ENCODE results near the gene ADCY9.
"Not testable (repeated sequence)": the region's sequence is repeated elsewhere in the genome, so short reads cannot be mapped to it uniquely, and the experiment has no call there.

ADCY9 gene

DNA sequence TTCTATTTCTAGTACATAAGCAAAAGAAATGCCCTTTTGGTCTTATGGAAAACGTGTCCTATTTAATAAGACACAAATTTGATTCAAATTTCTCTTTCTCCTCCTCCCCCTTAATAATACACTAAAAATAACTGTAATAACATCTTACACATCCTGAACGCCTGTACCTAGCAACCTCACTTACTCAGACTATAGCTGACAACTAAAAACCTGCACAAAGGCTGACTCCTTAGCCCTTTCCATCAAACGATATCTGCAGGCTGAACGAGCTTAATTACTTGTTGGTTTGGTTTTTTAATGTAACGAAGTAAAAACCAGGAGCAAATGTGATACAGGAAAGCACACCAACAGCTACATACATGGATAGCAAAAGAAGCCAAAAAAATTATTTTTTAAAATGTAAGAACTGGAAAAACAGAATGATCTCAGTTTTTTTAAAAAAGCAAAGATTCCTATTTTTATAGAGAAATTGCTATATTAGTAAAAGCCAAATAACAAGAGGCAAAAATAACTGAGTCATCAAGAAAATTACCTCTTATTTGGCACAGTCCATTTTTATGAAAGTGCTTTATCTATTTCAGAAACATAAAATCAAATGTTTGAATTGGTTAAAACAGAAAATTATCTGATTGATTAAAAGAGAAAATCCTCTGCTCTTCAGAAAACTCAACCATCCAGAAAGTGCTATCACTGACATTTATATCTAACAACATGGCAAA is 23.5 kb downstream of the ADCY9 start:
- no peak for DNase-seq

DNA sequence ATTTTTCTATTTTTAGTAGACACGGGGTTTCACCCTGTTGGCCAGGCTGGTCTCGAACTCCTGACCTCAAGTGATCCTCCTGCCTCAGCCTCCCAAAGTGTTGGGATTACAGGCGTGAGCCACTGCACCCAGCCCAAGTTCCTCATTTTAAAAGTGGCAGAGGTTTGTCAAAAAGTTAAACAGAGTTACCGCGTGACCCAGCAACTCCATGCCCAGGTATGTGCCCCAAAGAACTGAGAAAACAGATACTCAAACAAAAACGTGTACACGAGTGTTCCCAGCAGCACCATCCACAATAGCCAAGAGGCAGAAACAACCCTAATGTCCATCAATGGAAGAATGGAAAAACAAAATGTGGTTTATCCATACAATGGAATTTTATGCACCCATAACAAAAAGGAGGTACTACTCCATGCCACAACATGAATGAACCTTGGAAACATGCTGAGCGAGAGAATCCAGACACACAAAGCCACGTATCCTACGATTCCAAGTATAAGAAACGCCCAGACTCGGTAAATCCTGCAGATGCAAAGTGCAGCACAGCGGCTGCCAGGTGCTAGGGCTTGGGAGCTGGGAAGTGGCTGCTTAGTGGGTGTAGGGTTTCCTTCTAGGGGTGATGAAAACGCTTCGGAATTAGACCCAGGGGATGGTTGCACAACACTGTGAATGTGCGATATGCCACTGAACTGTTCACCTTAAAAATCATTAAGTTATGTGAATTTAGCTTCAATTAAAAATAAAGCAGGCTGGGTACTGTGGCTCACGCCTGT is 24.8 kb downstream of the ADCY9 start:
- DNase-seq, result no peak

DNA sequence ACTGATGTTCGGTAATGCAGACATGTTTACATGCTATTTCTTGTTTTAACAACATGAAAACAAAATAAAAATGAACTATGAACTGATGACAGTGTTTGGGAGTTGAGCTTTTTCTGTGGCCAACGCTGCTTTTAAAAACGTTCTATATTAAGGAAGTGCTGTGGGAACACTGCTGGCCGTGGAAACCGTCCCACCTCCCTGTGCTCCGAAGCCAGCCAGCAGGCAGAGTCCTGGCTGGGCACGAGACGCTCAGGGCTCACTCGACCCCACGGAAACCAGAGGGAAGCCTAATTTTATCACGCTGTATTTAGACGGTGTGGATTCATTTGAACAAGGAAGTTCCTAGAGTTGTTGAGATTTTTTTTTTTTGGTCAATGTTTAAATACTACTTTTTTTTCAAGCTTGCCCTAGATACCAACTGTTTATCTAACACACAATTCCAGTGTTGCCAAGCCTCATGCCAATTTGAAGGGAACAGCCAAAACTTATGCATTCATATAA is 25.8 kb downstream of the ADCY9 start:
- DNase-seq, result no peak

GRCh38 chr16:4089811-4090301 is 26.4 kb downstream of the ADCY9 start:
- no peak for DNase-seq

DNA sequence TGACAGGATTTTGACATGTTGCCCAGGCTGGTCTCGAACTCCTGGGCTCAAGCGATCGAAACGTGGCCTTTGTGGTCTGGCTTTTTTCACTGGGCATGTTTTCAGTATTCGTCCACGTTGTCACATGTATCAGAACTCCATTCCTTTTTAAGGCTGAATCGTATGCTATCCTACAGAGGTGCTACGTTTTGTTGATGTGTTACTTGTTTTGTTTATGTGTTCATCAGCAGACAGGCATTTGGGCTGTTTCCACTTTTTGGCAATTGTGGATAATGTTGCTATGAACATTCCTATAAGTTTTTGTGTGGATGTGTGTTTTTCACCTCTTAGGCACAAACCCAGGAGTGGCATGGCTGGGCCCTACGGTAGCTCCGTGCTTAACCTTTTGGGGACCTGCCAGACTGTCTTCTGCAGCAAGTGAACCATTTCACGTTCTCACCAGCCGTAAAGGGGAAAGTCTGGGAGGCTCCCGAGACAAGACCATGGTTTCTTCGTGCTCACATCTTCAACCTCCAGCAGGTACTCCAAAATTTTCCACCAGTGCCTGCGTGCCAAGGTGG is 26.9 kb downstream of the ADCY9 start:
- DNase-seq, result no peak

GRCh38 chr16:4087990-4088577 is 28.2 kb downstream of the ADCY9 start:
- no peak for DNase-seq

DNA sequence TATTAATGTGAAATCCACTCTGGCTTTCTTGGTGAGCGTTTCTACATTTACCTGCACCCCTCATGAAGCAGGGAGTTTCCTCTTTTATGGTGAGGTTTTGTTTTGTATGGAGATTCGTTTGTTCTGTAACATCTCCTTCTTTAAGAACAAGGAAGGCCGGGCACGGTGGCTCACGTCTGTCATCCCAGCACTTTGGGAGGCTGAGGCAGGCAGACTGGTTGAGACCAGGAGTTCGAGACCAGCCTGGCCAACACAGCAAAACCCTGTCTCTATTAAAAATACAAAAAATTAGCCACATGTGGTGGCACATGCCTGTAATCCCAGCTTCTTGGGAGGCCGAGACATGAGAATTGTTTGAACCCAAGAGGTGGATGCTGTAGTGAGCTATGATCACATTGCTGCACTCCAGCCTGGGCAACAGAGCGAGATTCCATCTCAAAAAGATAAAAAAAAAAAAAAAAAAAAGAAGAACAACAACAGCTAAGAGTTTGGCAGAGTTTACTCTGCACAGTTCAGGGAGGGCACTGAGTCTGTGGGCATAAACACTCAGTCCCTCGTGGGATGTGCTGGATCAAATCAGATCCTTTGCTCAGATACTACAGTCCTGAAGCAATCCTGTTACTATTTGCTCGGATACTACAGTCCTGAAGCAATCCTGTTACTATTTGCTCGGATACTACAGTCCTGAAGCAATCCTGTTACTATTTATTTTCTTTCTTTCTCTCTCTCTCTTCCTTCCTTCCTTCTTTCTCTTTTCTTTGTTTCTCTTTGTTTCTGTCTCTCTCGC is 28.9 kb downstream of the ADCY9 start:
- DNase-seq, result no peak

GRCh38 chr16:4086153-4086552 is 30.1 kb downstream of the ADCY9 start:
- DNase-seq, result no peak

DNA sequence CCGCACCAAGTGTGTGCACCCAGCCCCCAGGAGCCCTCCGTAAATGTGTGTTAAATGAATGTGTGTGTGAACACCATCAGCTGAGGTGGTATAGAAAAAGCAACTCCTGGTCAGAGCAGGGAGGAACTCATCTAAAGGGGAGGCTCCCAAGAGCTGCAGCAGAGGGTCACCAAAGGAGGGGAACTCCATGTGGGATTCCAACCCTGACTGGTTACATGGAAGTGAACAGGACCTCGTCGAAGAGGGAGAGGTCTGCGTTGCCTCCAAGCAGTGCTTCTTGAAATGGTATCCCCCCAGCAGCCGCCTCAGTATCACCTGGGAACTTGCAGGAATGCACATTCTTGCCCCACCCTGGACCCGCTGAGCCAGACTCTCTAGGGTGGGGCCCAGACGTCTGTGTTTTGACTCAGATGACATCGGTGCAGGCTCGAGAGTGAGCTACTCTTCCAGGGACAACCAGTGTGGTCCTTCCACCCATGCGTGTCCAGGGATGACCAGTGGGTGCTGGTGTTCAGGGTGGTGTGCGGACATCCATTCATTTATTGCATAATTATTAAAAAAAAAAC is 30.8 kb downstream of the ADCY9 start:
- DNase-seq, result no peak

- DNase-seq, result no peak
Observed at GRCh38 chr16:4083347-4083870, 32.8 kb downstream of the ADCY9 start.

DNA sequence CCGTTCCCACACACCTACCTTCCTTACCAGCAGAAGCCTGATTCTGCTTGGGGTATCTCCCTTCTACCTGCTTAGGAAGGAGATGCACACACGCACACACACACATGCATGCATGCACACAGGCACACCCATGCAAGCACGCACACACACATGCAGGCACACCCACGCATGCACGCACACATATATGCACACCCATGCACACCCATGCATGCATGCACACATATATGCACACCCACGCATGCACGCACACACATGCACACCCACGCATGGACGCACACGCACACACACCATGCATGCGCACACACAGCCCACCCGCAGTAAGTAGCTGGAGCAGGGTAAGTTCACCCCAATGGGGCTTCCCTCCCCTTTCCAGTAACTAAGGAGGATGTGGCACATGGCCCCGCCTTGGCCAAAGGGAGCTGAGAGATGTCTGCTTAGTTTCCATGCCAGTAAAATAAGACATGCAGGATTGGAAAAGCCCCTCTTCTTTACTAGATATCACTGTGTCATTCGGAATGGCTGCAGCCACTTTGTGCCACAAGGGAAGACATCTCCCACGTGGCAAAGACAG is 33.7 kb downstream of the ADCY9 start:
- DNase-seq, result no peak

DNA sequence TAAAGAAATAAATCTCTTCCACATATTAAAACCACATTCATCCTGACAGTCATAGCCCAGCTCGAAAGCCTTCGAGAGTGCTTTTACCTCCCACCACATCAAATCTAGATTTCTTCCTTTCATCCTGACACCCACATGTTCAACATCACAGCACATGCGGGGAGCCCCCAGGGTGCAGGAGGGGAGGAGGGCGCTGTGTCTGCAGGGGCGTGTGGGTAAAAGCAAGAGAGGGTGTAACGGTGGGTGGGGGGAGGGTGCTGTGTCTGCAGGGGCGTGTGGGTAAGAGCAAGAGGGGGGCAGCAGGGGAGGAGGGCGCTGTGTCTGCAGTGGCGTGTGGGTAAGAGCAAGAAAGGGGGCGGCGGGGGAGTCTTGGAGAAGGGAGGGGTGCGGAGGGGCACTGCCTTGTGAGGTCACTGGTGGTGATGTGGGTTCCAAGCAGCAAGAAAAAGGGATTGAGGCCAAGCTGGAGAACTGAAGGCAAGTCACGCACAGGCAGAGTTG is 34.7 kb downstream of the ADCY9 start:
- DNase-seq, result no peak

DNA sequence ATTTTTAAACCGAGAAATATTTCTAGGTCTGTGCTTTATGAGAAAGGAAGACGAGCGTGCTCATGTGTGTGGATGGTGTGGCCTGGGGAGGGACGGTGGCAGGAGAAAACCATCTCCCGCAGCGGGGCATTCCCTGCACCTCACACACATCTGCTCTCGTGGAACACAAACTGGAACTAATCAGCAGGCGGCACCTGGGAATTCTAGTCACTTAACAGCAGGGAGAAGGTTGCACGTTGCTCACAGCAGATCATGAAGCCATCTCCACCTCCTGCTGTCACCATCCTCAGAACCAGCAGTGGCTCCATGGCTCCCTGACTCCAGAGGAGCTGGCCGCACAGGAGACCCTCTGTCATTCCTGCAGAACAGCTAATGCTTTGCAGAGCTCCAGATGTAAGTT is 35.2 kb downstream of the ADCY9 start:
- DNase-seq, result no peak

DNA sequence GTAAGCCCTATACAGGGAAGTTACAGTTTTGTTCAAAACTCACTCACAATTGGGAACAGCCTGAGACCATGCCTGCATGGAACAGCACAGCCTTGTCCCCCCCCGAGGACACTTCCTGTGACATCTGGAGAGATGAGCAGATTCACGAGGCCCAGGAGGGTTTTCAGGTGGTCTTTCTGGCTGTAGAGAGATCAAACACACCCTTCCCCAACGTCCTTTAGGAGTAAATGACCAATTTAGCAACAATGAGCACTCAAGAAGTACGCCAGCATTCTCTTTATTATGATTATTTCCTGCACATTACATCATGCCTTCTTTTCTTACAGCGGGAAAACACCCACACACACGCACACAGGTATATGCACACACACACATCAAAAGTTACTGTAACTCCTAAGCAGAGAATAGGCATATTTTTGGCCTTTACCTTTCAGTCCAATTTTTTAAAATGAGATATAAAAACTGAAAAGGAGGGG is 39.0 kb downstream of the ADCY9 start:
- no peak for DNase-seq

GRCh38 chr16:4075534-4075933 is 40.7 kb downstream of the ADCY9 start:
- DNase-seq, result no peak

GRCh38 chr16:4073150-4073549 is 43.1 kb downstream of the ADCY9 start:
- DNase-seq, result not testable (repeated sequence)

GRCh38 chr16:4071686-4072561 is 44.3 kb downstream of the ADCY9 start:
- DNase-seq, result no peak

GRCh38 chr16:4070936-4071335 is 45.3 kb downstream of the ADCY9 start:
- no peak for DNase-seq

DNA sequence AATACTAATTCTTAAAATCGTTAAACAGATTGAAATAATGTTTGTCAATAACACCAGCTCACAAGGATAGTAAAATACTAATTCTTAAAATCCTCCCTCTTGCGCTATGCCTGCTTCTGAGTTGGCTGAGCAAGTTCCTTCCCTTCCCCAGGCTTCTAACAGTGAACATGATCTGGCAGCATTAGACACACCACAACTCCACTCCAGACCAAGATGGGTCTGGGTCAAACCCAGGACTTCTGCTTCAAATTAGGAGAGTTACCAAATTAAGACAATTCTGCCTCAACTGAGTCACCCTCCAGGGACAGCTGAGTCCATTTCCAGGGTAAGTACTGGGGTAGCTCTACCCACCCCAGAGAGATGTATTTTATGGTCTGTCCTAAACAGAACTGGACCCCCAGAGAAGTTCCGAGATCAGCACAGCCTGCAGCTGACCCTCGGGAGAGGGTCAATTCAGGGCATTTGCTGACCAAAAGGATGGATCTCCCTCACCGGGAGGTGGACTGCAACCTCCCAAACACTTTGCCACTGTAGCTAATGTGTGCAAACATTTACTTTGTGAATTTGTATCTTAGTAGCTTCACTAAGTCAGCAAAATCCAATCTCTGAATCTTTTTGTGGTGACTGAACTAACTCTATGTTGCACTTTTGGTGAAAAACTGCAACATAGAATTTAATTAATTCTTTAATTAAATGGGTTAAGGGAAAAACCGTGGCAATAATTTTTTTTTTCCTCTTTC is 48.8 kb downstream of the ADCY9 start:
- no peak for DNase-seq
